NCI-H226 (cell line): ENCODE measurements around the gene C5orf47.

Experiments used
- DNase-seq: peaks from one replicate; pipeline ENCODE4 v3.0.0-alpha.2; 2015

Gene C5orf47

DNA sequence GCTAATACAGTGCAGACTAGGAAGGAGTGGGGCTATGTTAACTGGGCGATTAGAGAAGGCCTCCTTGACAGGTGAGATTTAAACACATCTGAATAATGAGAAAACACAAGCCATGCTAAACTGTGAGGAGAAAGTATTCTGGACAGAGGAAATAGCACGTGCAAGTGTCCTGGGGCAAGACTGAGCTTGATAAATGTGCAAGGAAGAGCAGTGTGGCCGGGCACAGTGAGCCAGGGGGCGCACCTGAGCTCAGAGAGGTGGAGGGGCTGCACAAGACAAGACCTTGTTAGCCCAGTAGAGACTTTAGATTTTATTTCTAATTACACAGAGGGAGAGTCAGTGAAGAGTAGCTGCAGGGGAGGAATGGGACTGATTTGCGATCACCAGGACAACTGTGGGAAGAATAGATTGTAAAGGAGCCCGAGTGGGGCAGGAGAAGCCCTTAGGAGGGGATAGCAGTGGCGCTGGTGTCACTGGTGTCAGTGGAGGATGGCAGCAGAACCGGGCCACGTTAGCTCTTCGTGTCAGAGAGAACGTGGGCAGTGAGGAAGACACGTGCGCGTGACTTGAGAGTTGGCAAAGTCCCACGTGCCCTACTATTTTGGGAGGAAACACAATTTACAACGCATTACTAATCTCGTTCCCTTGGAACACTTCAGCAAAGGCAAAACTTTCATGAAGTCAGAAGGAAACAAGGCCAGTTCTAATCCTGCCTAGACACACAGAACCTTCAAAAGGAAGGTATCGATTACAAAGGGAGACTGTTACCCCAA is 17.9 kb upstream of the C5orf47 start:
- no peak for DNase-seq

DNA sequence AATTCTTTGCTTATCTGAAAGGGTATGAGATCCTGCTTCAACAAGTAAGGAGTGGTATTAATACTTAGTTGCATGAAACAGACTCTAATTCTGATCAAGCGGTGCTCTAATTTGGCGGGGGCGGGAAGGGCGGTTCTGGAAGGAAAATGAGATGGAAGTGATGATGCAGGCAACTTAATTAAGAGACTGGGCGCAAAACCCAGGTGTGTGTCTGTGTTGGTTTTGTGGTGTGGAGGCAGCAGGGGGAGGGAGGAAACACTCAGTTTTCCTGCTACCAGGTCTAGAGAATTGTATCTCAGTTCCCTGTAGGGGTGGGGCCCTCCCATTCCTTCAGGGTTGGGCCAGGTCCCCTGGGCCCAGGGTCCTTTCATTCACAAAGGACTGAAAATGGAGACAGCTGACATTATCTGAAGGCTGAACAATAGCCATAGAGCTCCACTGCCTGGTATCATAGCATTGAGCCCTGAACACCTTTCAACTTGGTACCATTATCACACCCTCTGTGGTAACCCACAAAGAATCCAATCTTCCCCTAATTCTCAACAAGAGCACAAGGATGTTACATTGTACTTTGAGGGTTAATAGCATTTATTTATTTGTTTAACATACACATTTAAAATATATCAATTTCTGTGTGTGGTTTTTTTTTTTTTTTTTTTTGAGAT is 17.2 kb upstream of the C5orf47 start:
- DNase-seq: no peak

DNA sequence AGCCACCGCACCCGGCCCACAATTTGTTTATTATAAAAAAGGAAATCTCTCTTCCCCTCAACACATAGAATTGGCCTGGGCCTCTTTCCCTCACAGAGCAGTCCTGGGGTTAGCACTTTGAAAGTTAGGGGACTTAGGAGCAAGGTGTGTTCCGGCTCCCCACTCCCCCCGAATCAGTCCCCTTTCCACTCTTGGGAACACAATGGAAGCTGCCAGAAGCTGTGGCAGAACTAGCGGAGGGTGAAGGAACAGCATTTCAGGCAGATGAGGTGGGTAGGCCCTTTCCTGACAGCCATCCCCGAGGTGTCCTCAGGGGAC is 16.4 kb upstream of the C5orf47 start:
- DNase-seq: no peak

DNA sequence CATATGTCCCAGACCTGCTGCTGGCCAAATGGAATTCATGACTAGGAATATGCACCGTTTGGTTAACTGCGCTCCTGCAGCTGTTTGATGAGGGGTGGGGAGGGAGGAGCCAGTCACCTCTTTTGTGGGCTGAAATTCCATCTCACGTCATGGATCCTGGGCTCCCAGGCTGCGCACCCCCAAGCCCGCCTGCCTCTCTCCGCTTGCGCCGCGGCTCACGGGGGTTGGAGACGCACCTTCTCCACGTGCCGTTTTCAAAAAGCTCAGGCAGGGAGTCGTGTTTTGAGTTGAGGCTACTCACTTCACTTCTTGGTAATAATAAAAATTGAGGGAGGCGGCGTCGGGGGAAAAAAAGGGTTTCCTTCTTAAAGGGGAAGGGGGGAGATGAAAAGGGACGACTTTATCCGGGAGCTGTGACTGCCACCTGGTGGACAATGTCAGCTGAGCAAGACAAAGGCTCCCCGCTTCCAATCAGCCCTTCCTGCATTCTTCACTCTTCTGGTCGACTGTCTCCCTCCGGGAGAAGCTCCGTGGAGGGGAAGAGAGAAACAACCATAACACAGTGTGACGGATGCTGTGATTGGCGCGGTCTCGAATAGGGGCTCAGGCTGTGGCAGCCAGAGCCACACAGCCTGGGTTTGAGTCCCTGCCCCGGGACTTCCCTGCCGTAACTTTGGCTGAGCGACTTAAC is 15.9 kb upstream of the C5orf47 start:
- peak; percentile 39 for DNase-seq

DNA sequence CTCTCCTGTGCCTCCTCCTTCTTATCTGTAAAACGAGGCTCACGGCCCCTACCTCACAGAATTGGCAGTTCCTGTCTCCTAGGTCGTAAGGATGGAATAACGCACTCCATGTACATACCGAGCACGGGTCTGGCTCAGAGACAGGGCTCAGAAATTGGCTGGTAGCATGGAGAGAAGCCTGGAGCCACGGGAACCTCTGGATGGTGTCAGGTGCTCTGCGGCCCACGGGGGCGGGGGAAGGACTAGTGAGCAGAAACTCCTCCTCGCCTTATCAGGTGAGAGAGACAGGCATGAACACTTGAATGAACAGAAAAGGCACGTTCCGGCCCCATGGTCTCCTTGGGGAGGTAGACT is 15.4 kb upstream of the C5orf47 start:
- no peak for DNase-seq

DNA sequence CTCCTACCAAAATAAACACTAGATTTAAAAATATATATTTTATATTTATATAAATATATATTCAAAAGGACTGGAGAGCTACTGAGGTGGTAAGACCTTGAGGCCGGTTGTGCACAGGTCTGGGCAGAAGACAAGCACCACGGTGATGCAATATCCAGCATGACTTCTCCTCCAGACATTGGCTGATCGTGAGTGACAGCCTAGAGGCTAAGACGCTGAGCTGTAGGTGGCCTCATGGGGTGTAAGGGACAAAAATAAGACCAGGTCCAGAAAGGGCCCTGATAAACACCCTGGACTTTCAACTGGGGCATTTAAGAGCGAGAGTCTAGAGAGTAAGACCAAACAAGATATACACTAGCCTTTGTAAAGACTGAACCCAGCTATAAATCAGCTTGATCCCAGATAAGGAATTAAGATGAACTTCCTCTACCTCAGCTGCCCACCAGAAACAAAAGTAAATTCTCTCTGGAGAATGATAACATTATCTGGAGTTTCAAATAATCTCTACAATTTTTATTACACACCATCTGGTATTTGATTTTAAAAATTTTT is 14.2 kb upstream of the C5orf47 start:
- no peak for DNase-seq

DNA sequence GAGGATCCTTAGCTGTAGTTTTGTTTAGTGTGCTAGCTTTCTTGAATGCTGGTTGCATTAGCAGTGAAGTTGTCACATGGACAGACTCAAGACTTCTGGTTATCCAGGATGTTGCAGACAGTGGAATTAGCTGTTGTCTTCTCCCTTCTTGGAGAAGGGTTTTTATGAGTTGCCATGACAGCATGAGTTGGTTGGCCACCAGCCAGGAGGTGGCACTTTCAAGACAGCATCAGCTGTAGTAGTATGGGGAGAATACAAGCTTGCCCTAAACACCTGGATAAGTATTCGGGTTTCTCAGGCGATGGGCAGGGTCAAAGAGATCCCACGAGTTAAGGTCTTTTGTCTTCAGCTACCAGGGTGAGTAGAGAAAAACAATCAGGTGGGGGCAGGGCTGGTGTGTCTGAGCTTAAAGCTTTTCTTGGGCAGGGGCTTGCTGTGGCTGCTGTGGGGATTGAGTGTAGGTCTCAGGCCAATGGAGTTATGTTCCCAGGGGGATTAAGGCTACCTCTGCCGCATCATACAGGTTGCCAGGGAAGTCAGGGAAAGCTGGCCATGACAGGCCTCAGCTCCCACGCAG is 7.7 kb upstream of the C5orf47 start:
- no peak for DNase-seq

DNA sequence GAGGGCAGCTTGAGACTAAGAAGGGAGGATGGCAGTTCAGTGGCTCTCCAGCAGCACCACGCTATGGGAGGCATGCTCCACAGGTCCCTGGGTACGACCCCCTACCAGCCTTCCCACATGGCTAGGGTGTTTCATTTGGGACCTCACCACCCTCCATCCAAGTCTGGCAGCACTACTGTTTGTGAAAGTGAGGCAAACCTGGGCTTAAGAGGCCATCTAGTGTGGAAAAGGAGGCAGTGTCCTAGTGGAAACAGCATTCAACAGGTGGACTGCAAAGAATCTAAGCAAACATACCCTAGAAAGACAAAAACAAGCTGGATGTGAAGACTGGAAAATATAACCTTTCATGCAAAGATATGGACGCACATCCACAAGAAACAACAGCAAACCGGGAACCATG is 4.8 kb upstream of the C5orf47 start:
- DNase-seq: no peak

DNA sequence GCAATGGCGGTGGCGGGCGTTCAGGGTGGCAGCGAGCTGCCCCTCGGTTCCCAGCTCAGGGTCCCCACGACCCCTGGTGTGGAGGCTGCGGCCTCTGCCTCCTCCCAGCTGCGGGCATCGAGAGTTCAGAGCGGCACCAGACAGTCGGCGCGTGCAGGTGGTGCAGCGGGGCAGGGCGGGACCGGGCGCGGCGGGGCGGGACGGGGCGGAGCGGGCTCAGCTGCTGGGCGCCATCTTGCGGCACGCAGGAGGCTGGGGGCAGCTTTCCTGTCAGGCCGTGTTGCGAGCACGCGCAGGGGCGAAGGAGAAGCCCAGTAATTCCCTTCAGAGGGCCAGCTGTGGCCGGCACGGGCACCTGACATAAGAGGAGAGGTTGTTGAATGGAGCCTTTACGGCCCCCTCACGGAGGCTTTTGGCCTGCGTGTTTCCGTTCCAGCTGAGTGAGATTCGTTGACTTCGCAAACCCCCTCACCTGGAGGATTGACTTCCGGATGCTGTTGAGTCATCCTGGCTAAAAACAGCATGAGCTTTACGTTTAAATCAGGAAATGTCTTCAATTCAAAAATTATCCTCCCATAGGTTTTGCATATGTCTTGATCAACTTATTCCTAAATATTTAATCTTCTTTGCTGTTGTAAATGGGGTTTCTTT is 587 bp downstream of the C5orf47 start:
- no peak for DNase-seq

DNA sequence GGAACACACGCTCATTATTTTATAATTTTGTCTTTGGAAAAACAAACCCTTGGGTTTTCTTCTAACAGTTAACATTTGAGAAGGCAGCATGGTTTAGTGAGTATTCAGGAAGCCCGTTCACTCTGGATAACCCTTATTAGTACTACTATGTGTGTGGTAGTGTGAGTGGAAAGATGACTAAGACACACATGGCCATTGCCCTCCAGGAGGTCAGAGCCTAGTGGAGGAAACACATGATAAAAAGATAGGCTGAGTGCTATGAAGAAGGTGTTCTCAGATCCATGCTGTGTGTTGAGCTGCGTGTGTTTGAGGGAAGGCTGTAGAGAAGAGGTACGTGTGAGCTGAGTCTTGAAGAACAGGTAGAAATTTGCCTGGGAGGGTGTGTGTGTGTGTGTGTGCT is 8.4 kb downstream of the C5orf47 start:
- DNase-seq: no peak

DNA sequence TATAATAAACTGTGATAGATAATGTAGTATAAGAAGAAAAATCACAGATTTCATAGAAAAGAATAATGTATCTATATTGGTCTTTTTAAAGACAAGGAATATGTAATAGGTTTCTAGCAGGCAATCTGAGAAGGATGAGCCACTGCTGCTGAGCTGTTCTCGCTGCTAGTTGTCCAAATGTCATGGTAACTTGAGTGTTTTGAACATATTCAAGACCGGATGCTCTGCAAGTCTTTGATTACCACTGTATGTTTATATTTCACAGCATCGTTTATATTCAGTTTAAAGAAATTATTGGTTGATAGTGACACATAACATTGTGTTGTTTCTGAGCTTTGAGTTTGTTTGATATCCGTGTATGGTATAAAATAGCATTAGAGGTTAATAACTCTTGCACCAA is 9.6 kb downstream of the C5orf47 start:
- no peak for DNase-seq

DNA sequence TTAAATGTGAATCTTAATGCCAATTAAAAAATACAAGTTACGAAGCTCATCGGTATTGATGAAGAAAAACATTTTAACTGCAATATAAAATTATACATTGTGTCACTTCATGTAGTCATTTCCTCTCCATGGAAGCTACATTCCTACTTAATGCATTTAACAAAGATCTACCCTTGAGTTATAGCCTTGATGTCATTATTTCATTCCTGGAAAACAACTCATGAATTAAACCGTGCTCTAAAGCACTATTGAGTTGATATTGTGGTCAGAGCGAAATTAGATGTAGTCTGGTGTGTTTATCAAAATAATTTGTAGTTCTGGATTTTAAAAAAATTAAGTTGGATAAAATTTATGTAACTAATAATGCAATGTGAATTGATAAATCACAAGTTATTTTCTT is 11.1 kb downstream of the C5orf47 start:
- DNase-seq: no peak

DNA sequence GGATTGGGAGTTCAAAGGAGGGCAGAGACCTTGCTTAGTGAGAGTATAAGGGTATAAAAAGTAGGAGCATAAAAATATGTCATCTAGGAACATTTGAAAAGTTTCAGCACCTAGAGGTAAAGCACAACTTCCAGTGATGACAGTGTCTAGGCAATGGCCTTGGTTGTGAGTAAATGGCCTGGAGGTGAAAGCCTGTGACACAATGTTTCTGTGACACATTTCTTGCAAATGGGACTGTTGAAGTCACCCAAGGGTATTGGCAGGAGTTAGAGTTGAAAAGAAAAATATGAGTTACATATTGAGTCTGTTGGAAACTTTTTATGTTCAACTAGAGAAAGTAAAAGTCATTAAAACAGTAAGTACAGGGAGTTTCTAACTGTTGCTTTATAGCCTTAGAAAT is 14.8 kb downstream of the C5orf47 start:
- DNase-seq: no peak

DNA sequence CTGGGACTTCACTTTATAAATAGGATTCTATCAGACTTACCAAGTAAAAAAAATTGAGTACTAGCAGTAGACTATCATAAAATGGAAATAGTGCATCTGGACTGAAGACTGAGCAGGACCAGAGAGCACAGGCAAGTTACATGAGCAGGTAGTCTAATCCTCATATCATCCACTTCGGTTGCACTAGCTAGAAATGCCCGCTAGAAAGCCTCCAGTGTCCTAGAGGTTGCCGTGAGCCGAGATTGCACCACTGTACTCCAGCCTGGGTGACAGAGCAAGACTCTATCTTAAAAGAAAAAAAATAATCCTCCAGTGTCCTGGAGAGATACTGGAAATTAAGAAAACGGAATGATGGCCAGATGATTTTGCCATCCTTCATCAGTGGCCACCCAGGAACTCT is 20.0 kb downstream of the C5orf47 start:
- no peak for DNase-seq

DNA sequence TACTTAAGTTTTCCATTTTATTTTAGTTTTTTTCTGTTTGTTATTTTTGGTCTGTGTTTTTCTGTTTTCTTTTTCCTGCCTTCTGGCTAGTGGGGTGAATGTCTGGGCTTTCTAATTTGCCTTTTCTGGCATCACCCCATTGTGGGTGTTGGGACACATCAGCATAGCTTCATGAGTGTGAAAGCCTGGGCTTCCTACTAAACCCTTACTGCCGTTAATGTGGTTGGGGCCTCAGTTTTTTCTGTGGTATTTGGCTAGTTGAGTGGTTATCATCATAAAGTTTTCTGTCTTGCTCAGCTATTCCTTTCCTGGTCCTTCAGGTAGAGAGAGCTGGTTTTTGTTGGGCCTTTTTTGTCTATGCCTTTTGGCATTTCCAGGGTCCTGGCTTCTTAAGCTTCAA is 21.4 kb downstream of the C5orf47 start:
- no peak for DNase-seq

DNA sequence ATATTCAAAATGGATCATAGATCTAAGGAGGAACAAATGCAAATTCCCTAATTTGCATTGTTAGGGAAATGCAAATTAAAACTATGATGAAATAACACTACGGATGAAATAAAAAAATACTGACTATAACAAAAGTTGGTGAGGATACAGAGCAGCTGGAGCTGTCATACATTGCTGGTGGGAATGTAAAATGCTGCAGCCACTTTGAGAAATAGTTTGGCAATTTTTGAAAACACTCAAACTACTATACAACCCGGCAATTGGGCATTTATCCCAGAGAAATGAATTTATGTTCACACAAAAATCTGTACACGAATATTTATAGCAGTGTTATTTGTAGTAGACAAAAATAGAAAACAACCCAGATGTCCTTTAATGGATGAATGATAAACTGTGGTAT is 22.5 kb downstream of the C5orf47 start:
- no peak for DNase-seq

DNA sequence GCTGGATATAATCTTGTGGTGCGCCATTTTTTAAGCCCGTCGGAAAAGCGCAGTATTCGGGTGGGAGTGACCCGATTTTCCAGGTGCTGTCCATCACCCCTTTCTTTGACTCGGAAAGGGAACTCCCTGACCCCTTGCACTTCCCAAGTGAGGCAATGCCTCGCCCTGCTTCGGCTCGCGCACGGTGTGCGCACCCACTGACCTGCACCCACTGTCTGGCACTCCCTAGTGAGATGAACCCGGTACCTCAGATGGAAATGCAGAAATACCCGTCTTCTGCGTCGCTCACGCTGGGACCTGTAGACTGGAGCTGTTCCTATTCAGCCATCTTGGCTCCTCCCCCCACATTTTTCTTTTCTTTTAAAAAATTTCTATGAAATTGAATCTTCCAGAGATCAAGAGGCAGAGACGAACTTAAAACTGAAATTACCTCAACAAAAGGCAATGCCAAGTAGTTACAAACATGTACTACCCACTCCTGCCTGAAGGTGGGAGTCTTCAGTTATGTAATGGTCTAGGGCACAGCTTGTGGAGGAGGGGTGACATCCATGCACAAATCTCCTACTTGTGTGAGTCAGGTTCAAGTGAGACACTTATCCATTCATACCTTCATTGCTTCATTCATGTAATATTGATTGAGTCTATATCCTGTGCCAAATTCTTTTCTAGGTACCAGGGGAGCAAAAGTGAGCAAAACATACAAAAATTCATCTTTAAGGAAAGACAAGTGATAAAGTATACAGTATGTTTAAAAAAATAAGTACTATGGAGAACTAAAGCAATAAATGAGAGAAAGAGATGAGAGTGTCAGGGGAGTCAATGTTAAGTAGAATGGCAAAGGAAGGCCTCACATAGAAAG is 31.3 kb downstream of the C5orf47 start:
- peak; percentile 5 for DNase-seq

DNA sequence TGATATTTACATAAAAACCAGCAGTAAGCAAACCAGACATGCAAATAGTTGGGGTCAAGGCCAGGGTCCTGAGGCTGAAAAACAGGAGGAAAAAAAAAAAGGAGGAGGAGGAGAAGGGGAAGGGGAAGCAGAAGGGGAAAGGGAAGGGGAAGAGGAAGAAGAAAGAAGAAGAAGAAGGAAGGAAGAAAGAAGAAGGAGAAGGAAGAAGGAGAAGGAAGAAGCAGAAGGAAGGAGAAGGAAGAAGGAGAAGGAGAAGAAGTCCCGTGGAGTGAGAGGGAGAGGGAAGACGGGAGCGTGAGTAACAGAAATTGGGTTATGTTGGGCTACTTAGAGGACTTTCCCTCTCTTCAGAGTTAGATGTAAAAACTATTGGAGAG is 31.9 kb downstream of the C5orf47 start:
- no peak for DNase-seq

DNA sequence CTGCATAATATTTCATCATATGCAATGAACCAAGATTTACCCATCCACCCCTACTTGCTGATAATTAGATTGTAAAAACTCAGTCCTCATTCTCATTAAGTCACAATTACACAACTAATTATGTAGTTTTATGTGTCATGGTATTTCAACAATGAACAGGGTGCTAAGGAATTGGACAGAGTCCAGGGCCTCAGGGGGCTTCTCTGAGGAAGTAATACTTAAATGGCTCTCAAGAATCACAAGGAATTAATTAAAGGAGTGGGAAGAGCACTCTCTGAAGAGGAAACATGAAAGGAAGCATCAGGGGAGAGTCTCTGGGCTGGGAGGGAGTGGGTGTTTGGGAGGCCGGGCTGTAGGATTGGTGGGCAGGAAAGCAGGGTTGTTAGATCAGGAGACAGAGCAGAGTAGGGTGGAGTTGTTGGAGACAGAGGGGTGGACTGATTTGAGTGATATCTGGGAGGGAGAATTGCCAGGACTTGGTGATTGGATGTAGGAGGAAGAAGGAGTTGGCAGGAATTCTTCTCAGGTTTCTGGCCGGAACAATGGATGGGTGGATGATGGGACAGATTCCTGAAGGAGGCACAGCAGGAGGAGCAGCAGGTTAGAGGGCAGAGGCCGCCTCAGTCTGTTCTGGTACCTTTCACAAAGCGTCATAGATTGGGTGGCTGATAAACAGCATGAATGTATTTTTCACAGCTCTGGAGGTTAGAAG is 33.6 kb downstream of the C5orf47 start:
- no peak for DNase-seq

DNA sequence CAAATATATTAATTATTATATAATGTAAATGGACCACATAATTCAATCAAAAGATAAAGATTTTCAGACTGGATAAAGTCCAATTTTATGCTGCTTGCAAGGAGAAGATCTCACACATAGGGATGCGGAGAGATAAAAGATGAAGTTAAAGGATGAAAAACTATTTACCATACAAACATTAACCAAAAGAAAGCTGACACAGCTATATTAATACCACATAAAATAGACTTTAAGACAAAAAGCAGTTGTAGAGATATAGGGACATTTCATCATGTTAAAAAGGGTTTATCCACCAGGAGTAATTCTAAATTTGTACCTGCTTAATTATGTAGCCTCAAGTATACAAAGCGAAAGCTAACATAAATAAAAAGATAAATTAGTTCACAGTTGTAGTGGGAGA is 41.3 kb downstream of the C5orf47 start:
- no peak for DNase-seq

DNA sequence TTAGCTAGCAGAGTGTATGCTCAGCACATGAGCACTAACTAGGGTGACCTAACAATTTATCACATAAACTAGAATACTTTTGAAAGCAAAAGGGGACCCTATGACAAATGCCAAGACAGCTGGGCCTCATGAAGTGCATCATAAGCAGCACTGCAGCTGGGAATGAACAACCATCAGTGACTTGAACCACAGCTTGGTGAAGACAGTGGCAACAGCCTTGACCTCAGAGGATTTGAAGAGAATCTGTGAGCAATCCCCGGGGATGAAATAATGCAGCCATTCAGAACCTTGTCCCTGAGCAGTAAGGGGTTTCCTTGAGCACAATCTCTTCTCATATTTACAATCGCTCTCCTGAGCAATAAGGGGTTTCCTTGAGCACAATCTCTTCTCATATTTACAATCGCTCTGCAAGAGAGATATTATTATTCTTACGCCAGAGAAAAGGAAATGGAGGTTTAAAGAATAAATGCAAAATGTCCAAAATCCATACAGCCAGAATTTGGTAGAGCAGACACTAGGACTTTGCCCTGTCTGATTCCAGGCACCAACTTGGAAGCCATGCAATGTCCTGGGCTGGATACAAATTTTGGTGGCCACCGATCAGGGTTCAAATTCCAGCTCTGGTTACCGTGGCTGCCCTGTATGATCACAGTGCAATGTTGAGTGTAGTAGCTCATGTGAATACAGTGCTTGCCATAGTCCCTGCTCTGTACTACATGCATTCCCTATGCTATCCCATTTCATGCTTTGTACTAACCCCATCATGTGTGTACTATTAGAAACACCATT is 55.7 kb downstream of the C5orf47 start:
- no peak for DNase-seq
